Hepatocyte (in vitro differentiated cells): ENCODE data around the gene RGPD6. TPM values are rescaled to one million over a fixed set of nuclear protein-coding genes. Genes with fewer than 3 reads are reported as not detected.
"Not testable (repeated sequence)": the region's sequence is repeated elsewhere in the genome, so short reads cannot be mapped to it uniquely, and the experiment has no call there.

Experiments
- DNase-seq: peaks from one replicate; pipeline ENCODE4 v3.0.0-alpha.2; 2016; ENCODE audit warnings: low spot score
- H2AFZ ChIP-seq: fragments of 200-600 bp; sonication (generic); 2 replicates; pipeline ENCODE4 v1.6.0; 2016; ENCODE audit warnings: antibody characterized with exemption, mild to moderate bottlenecking
- H3K27ac ChIP-seq: fragments of 200-600 bp; sonication (generic); 2 replicates; pipeline ENCODE4 v1.5.1; 2016; ENCODE audit warnings: mild to moderate bottlenecking
- H3K27me3 ChIP-seq: fragments of 200-600 bp; sonication (generic); 2 replicates; pipeline ENCODE4 v1.6.1; 2016
- H3K36me3 ChIP-seq: fragments of 200-600 bp; sonication (generic); replicated peaks from 2 replicates; pipeline ENCODE4 v1.5.1; 2016; ENCODE audit warnings: low read depth; ENCODE audit not compliant: insufficient read depth
- H3K4me1 ChIP-seq: fragments of 200-600 bp; sonication (generic); 2 replicates; pipeline ENCODE4 v1.5.1; 2016; ENCODE audit warnings: mild to moderate bottlenecking, moderate library complexity; ENCODE audit not compliant: insufficient read depth
- H3K4me2 ChIP-seq: fragments of 200-600 bp; sonication (generic); 2 replicates; pipeline ENCODE4 v1.6.0; 2016
- H3K4me3 ChIP-seq: fragments of 200-600 bp; sonication (generic); 2 replicates; pipeline ENCODE4 v1.5.1; 2016; ENCODE audit warnings: mild to moderate bottlenecking
- H3K79me2 ChIP-seq: fragments of 200-600 bp; sonication (generic); 2 replicates; pipeline ENCODE4 v1.6.0; 2017; ENCODE audit warnings: mild to moderate bottlenecking
- H3K9me2 ChIP-seq: fragments of 200-600 bp; sonication (generic); replicated peaks from 2 replicates; pipeline ENCODE4 v1.6.0; 2017; ENCODE audit warnings: mild to moderate bottlenecking; ENCODE audit not compliant: insufficient read depth
- H3K9me3 ChIP-seq: fragments of 200-600 bp; sonication (generic); 2 replicates; pipeline ENCODE4 v1.5.1; 2016; ENCODE audit warnings: low read depth, mild to moderate bottlenecking
- H4K20me1 ChIP-seq: fragments of 200-600 bp; sonication (generic); 2 replicates; pipeline ENCODE4 v1.6.0; 2016; ENCODE audit warnings: mild to moderate bottlenecking; ENCODE audit not compliant: insufficient read depth, poor library complexity, severe bottlenecking
- WGBS: methylation state at CpG from one replicate; pipeline ENCODE4 v1.1.6; 2016; ENCODE audit warnings: low lambda C conversion rate; ENCODE audit errors: missing lambda C conversion rate; 5-methylcytosine and 5-hydroxymethylcytosine counted together
- polyA plus RNA-seq: library from polyadenylated mRNA; unstranded; fragments of >200 nt; fragmentation: Nextera tagmentation; extraction: Ambion mirVana; gene quantifications from 2 replicates; pipeline ENCODE4 v1.2.1, GENCODE V29; 2016
- total RNA-seq: library from RNA; depleted of rRNA; stranded (reverse); fragments of >200 nt; gene quantifications from 2 replicates; pipeline ENCODE4 v1.2.3, GENCODE V29; 2014

Gene RGPD6
- total and polyA plus RNA-seq, 2 experiments from 2014 or later: 16.5 to 51.8 TPM

DNA sequence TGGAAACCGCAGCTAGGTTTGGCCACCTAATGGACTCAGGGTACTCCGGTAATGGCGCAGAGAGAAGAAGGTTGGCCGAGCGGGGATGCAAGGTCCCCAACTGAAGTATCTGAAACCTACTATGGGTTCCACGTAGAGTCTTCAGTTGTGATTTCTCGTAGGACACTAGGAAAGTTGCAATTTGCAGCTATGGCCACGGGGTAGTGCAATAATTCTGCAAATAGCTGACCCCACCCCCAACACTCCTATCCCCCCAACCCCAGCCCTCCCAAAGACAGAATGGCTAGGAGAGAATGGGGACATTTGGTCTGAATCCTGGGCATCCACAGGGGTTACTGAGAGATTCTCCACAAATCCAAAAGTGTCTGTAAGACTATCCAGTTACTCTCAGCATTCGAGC, 25.1 kb upstream of the RGPD6 start:
- not testable (repeated sequence) for H3K4me2 ChIP-seq, H3K27me3 ChIP-seq, H2AFZ ChIP-seq, DNase-seq, H3K9me2 ChIP-seq, H3K9me3 ChIP-seq, H3K36me3 ChIP-seq, H3K4me3 ChIP-seq, H3K4me1 ChIP-seq, H4K20me1 ChIP-seq, H3K79me2 ChIP-seq, H3K27ac ChIP-seq
- 94% methylated on average over 5 of the region's 9 CpGs for WGBS

DNA sequence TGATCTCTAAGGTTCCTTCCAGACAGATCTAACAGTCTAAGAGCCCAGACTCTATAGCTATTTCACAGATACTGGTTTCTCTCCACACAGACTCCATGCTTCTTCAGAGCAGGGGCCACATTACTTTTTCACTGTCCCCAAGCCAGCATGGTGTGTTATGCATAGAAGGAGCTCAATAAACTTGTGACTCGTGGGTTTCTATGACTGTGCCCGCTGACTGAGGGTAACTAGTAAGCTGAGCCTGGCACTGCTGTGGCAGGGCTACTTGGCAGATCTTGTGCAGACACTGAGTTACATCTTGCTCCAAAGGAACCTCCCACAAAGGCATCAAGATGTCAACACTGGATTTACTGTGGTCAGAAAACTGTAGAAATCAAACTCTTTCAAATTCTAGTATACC, 15.0 kb upstream of the RGPD6 start:
- WGBS: no CpG with 5 or more reads among the region's 2 CpGs
- H4K20me1 ChIP-seq, DNase-seq, H3K4me1 ChIP-seq, H2AFZ ChIP-seq, H3K79me2 ChIP-seq, H3K4me2 ChIP-seq, H3K9me3 ChIP-seq, H3K27me3 ChIP-seq, H3K4me3 ChIP-seq, H3K27ac ChIP-seq, H3K36me3 ChIP-seq, H3K9me2 ChIP-seq: not testable (repeated sequence)

DNA sequence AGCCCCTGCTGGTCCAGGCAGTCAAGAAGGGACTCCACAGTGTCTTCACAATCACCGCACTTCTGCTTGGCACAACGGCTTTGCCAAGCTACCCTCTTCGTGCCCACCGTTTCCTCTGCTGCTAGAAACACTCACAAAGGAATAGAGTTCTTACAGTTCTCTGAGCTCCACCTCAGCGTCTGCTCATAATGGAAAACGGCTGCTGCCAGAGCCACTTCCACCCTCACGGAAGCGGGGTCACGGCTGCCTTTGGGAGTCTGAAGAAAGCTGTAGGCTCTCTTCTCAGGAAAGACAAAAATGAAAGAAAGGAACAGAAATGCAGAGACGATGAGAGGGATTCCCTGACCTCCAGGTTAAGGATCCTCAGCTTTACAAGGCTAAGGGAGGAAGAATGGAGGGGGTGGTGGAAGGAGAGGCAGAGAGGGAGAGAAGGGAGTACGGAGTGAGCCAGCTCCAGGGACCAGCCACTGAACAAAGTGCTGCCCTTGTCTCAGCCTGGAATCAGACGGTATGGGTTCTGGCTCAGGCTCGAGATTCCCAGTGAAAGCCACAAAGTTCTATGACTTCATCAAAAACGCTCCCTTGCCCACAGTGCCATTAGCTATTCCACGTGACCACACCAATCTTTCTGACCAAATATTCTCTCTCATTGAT, 12.8 kb upstream of the RGPD6 start:
- WGBS: no CpG with 5 or more reads among the region's 15 CpGs
- not testable (repeated sequence) for H2AFZ ChIP-seq, H3K79me2 ChIP-seq, H3K9me3 ChIP-seq, H3K4me3 ChIP-seq, H3K36me3 ChIP-seq, H4K20me1 ChIP-seq, H3K9me2 ChIP-seq, H3K27me3 ChIP-seq, H3K27ac ChIP-seq, DNase-seq, H3K4me2 ChIP-seq, H3K4me1 ChIP-seq

DNA sequence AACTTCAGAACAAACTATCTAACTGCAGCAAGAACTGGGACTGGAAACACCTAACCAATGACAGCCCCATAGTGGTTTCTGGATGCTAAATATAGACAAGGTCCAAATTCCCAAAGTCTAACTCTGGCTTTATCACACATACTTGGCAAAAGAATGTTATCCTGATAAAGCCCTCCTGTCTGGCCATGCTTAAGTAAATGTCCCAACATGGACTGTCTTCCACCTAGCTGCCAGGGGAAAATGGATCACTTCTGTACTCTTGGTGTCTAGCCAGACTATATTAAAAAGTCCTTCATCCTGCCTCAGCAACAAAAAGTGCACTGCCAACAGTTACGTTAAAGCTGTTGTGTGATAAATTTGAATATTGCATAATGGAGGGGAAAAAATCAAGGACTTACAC, 11.5 kb upstream of the RGPD6 start:
- not testable (repeated sequence) for H3K27me3 ChIP-seq, H3K9me2 ChIP-seq, DNase-seq, H3K4me3 ChIP-seq, H4K20me1 ChIP-seq, H3K36me3 ChIP-seq, H2AFZ ChIP-seq, H3K9me3 ChIP-seq, H3K27ac ChIP-seq, H3K79me2 ChIP-seq, H3K4me1 ChIP-seq, H3K4me2 ChIP-seq
- no CpG with 5 or more reads among the region's 1 CpG for WGBS

DNA sequence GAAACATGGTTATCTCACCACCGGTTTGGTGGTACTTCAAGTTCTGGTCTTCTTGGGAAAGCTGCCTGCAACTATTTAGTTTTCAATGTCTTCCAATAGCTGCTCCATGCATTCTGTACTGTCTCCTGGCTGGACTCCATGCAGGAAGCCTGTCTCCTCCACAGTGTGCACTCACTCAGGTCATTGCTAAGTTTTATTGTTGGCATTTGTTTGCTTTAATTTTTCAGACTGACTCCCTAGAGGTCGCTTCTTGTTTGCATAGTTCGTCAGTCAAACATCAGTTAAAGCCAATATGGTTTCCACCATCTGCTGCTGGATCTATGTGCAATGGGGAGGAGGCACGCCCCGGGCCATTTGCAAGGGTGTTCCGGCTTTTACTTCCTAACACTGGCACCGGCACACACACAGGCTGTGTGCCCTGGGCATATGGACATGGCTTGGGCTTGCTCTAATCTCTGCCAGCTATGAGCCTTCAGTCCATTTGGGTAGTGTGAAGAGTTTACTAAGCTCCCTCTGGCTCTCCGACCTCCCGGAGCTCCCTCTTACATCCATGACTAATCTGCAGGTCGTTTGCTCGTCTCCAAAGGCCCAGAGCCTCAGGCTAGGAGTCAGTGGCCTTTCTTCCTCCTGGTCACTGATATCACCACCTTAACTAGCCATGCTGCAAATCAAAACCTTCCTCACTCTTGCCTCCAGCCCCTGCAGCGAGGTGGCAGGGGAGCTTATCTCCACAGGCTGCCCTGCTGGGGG, 2.4 kb upstream of the RGPD6 start:
- not testable (repeated sequence) for H3K9me3 ChIP-seq, DNase-seq, H3K4me2 ChIP-seq, H3K4me3 ChIP-seq, H3K36me3 ChIP-seq, H3K27ac ChIP-seq, H3K27me3 ChIP-seq, H4K20me1 ChIP-seq, H3K4me1 ChIP-seq, H2AFZ ChIP-seq, H3K79me2 ChIP-seq, H3K9me2 ChIP-seq
- WGBS: no CpG with 5 or more reads among the region's 12 CpGs

DNA sequence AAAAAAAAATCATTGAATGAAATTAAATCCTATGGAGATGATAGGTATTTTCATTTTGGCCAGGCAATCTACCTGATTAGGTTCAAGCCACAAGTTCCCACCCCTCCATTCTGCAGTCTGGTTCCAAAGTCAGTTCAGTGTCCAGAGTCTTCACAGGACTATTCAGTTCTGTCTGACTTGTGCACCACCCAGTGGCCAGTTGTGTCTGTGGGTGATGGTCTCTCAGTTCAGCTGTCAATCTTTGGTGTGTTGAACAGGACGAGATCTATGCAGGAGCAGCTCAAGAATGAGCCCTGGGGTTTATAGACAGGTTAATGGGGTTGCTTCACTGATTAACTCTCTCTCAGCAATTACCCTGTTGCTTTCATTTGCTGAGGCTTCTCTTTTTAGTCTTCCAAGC, 1.4 kb upstream of the RGPD6 start:
- H2AFZ ChIP-seq, H3K36me3 ChIP-seq, H3K79me2 ChIP-seq, H3K27me3 ChIP-seq, DNase-seq, H3K9me2 ChIP-seq, H3K4me2 ChIP-seq, H4K20me1 ChIP-seq, H3K4me1 ChIP-seq, H3K27ac ChIP-seq, H3K4me3 ChIP-seq, H3K9me3 ChIP-seq: not testable (repeated sequence)
- no CpG with 5 or more reads among the region's 1 CpG for WGBS

DNA sequence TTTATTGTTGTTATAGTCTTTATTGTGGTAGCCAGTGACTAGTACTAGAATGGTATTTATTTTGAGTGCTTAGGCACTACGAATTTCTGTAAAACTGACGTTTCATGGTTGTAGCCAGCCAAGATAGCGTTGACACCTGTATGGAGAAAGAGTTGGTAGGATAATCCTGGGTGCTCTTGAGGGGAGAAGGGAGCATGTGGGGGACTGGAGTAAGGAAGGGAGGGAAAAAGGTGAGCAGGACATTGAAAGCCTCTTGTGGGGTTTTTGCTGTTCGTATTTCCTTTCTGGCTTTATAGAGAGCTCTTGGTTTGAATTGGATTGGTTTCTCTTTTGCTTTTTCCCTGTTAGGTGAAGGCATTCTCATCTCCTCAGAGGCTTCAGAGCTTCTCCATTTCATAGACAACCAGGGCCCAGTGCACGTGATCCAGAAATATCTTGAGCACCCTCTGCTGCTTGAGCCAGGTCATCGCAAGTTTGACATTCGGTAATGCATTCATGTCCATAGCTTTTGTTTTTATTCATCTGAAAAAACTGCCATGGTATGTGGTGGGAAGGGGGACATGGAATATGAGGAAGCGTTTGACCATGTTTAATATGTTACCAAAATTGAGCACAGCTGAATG, 77.2 kb downstream of the RGPD6 start:
- not testable (repeated sequence) for H2AFZ ChIP-seq, DNase-seq, H3K79me2 ChIP-seq, H3K4me1 ChIP-seq, H3K9me3 ChIP-seq, H3K4me2 ChIP-seq, H3K27me3 ChIP-seq, H4K20me1 ChIP-seq, H3K4me3 ChIP-seq, H3K9me2 ChIP-seq, H3K36me3 ChIP-seq, H3K27ac ChIP-seq
- no CpG with 5 or more reads among the region's 8 CpGs for WGBS

DNA sequence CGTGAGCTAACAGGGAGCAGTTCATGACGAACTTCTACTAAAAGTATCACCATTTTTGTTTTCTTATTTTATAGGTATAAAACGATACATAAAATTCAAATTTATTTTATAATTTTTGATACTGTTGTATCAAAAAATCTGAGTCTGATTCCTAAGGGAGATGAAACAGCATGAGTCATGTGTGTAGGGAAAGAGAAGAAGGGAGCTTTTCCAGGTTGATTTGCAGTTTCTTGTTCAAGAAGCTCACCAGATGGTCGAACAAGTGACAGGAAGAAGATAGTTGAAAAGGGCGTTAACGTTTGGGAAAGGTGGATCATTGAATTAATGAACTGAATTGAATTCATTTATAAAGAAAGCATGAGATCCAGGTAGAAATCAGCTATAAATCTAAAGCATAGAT, 81.0 kb downstream of the RGPD6 start:
- not testable (repeated sequence) for H3K9me3 ChIP-seq, H3K4me2 ChIP-seq, H3K36me3 ChIP-seq, H2AFZ ChIP-seq, H3K79me2 ChIP-seq, H3K4me1 ChIP-seq, H3K27ac ChIP-seq, H3K4me3 ChIP-seq, H4K20me1 ChIP-seq, H3K27me3 ChIP-seq, DNase-seq, H3K9me2 ChIP-seq
- no CpG with 5 or more reads among the region's 6 CpGs for WGBS

DNA sequence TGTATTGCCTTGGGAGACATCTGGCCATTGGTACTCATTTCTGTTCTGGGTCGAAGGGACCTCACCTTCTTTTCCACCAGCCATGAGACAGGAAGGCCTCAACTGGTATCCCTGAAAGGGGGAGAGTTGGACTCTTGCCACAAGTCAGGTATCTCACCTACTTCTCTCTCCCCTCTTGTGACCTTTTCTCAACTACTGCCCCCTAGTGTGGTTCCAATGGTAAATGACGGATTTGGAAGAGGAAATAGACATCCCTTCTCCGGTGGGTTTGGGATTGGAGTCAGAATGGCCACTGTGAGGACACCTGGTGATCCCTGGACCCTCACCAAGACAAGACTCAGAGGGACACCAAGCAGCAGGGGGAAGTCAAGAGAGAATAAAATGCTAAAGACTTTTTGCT, 82.5 kb downstream of the RGPD6 start:
- not testable (repeated sequence) for H3K4me3 ChIP-seq, H3K27me3 ChIP-seq, H3K36me3 ChIP-seq, H3K4me1 ChIP-seq, H3K4me2 ChIP-seq, H3K27ac ChIP-seq, H2AFZ ChIP-seq, H3K79me2 ChIP-seq, H4K20me1 ChIP-seq, H3K9me3 ChIP-seq, DNase-seq, H3K9me2 ChIP-seq
- no CpG with 5 or more reads among the region's 3 CpGs for WGBS
